Panc1 (cell line): ENCODE measurements around the gene JAG1. TPM values are rescaled to one million over a fixed set of nuclear protein-coding genes. Genes with fewer than 3 reads are reported as not detected.

Experiments
- ATAC-seq: fragments of 200-7000 bp; cut with Tn5 transposase; 2 replicates; pipeline ENCODE4 v1.9.1; 2020; ENCODE audit warnings: mild to moderate bottlenecking, moderate library complexity
- BruUV-seq: library from RNA; stranded (reverse); fragments of 400-500 nt; replicated peaks from 2 replicates; lab custom pipeline; 2021; lab: Mats Ljungman, UMichigan
- CTCF ChIA-PET: fragments of 300-600 bp; sonication (Branson Sonifier 250); formaldehyde crosslinking; loops from one replicate; lab custom pipeline; 2022; ENCODE audit warnings: antibody characterized with exemption; lab: Charles Lee
- POLR2A ChIA-PET: fragments of 300-600 bp; sonication (Branson Sonifier 250); formaldehyde crosslinking; loops from one replicate; lab custom pipeline; 2022; ENCODE audit warnings: antibody characterized with exemption; lab: Charles Lee
- DNase-seq: peaks from one replicate; pipeline ENCODE4 v3.0.0-alpha.2; 2010; ENCODE audit warnings: low read depth, low spot score
- H3K27ac ChIP-seq: 2 replicates; pipeline ENCODE4 v1.5.1; 2011; ENCODE audit warnings: mild to moderate bottlenecking, low read length, inconsistent platforms
- H3K27me3 ChIP-seq: fragments of 200-500 bp; sonication (Bioruptor generic); 2 replicates; pipeline ENCODE4 v1.6.0; 2014; ENCODE audit warnings: low read length, inconsistent platforms; ENCODE audit not compliant: control insufficient read depth, insufficient read depth
- H3K36me3 ChIP-seq: fragments of 200-500 bp; sonication (Bioruptor generic); 2 replicates; pipeline ENCODE4 v1.5.1; 2014; ENCODE audit warnings: inconsistent platforms, mild to moderate bottlenecking, low read length, moderate library complexity; ENCODE audit not compliant: control insufficient read depth, insufficient read depth
- H3K4me1 ChIP-seq: 2 replicates; pipeline ENCODE4 v1.5.1; 2011; ENCODE audit warnings: inconsistent platforms, mild to moderate bottlenecking, low read length, moderate library complexity; ENCODE audit not compliant: control insufficient read depth, insufficient read depth
- H3K4me3 ChIP-seq, 2 experiments: 2 replicates each; pipeline ENCODE4 v1.5.1; 2011 to 2012; ENCODE audit warnings: low read depth in 2 of 2, low read length in 2 of 2, mild to moderate bottlenecking in 2 of 2, inconsistent platforms in 1 of 2, moderate library complexity in 1 of 2
- H3K9me3 ChIP-seq: fragments of 200-500 bp; sonication (Bioruptor generic); 2 replicates; pipeline ENCODE4 v1.5.1; 2014; ENCODE audit warnings: low read depth, mild to moderate bottlenecking, inconsistent platforms, low read length, moderate library complexity; ENCODE audit not compliant: control insufficient read depth, insufficient read depth
- POLR2AphosphoS5 ChIP-seq: IDR thresholded peaks from 2 replicates; pipeline ENCODE4 v1.6.1; 2012; ENCODE audit warnings: mild to moderate bottlenecking, low read depth, low read length, moderate library complexity
- SIN3A ChIP-seq: IDR thresholded peaks from 2 replicates; pipeline ENCODE4 v1.6.1; 2012; ENCODE audit warnings: low read depth, mild to moderate bottlenecking, low read length, moderate library complexity, borderline replicate concordance; ENCODE audit not compliant: insufficient read depth
- TCF7L2 ChIP-seq: IDR thresholded peaks from 2 replicates; pipeline ENCODE4 v1.6.1; 2011; ENCODE audit warnings: mild to moderate bottlenecking, low read depth, low read length, inconsistent platforms
- in situ Hi-C: cut with HindIII; loops from 2 replicates; pipeline ENCODE4 v1.10.0; 2016; ENCODE audit warnings: low sequenced_read_pairs, low pct_unique_long_range_greater_than_20kb
- intact Hi-C: fragments of 100-400 bp; cut with micrococcal nuclease; formaldehyde crosslinking; loops from one replicate; pipeline ENCODE4 v1.10.0; 2022; ENCODE audit not compliant: unreplicated experiment
- total RNA-seq: library from RNA; stranded (reverse); gene quantifications from one replicate; pipeline ENCODE4 v1.2.1, GENCODE V29; 2021; ENCODE audit not compliant: unreplicated experiment
- TF ChIP-seq, protein P1 (sequence below): fragments of 450-650 bp; IDR thresholded peaks from 2 replicates; pipeline ENCODE4 v1.5.1; 2017; ENCODE audit warnings: mild to moderate bottlenecking
- TF ChIP-seq, protein P2 (sequence below), 2 experiments: IDR thresholded peaks; 2 replicates each; pipeline ENCODE4 v1.6.1; 2011 to 2012; ENCODE audit warnings: low read depth in 2 of 2, control low read depth in 1 of 2, low read length in 1 of 2, mild to moderate bottlenecking in 1 of 2, moderate library complexity in 1 of 2; ENCODE audit not compliant: insufficient read depth in 1 of 2

Gene JAG1
- total RNA-seq, 1 experiment from 2014 or later: 21.2 TPM

DNA sequence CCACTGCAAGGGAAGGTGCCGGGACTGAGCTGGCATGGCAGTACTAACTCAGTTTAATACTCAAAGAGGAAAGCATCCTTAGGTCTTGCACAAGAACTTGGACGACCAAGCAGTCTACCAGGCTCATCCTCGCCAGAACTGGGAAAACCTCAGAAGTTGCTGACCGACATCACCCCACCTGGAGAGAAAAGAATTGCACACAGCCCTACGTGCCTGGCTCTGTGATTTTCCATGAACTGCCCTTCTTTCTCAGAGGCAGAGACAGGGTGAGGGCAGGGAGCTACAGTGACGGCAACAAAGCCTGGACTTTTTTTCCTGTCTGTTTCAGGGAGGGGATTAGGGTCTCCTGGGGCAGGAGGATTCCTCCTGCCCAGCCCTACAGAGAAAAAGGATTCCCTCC is 8.0 kb downstream of the JAG1 start:
- Histone ChIP-seq H3K4me3 (no peak overlapping the region), H3K27ac (no peak overlapping the region; the same call in 1 of the 2 replicates), H3K4me1 (peaks cover 31% of the 10 kb centered on the region), H3K27me3 (no peaks in the 10 kb centered on the region), H3K36me3 (no peaks in the 10 kb centered on the region), H3K9me3 (no peaks in the 10 kb centered on the region)
- POLR2A ChIA-PET: no interaction called here
- intact Hi-C loops: no loop called here
- no peak for DNase-seq
- ATAC-seq: no peak
- TF ChIP-seq POLR2AphosphoS5 (no peak), TCF7L2 (no peak), SIN3A (no peak)
- TF ChIP-seq, protein P1, sequence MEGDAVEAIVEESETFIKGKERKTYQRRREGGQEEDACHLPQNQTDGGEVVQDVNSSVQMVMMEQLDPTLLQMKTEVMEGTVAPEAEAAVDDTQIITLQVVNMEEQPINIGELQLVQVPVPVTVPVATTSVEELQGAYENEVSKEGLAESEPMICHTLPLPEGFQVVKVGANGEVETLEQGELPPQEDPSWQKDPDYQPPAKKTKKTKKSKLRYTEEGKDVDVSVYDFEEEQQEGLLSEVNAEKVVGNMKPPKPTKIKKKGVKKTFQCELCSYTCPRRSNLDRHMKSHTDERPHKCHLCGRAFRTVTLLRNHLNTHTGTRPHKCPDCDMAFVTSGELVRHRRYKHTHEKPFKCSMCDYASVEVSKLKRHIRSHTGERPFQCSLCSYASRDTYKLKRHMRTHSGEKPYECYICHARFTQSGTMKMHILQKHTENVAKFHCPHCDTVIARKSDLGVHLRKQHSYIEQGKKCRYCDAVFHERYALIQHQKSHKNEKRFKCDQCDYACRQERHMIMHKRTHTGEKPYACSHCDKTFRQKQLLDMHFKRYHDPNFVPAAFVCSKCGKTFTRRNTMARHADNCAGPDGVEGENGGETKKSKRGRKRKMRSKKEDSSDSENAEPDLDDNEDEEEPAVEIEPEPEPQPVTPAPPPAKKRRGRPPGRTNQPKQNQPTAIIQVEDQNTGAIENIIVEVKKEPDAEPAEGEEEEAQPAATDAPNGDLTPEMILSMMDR: no peak
- TF ChIP-seq, protein P2, sequence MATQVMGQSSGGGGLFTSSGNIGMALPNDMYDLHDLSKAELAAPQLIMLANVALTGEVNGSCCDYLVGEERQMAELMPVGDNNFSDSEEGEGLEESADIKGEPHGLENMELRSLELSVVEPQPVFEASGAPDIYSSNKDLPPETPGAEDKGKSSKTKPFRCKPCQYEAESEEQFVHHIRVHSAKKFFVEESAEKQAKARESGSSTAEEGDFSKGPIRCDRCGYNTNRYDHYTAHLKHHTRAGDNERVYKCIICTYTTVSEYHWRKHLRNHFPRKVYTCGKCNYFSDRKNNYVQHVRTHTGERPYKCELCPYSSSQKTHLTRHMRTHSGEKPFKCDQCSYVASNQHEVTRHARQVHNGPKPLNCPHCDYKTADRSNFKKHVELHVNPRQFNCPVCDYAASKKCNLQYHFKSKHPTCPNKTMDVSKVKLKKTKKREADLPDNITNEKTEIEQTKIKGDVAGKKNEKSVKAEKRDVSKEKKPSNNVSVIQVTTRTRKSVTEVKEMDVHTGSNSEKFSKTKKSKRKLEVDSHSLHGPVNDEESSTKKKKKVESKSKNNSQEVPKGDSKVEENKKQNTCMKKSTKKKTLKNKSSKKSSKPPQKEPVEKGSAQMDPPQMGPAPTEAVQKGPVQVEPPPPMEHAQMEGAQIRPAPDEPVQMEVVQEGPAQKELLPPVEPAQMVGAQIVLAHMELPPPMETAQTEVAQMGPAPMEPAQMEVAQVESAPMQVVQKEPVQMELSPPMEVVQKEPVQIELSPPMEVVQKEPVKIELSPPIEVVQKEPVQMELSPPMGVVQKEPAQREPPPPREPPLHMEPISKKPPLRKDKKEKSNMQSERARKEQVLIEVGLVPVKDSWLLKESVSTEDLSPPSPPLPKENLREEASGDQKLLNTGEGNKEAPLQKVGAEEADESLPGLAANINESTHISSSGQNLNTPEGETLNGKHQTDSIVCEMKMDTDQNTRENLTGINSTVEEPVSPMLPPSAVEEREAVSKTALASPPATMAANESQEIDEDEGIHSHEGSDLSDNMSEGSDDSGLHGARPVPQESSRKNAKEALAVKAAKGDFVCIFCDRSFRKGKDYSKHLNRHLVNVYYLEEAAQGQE (IDR thresholded peaks at IDR 0.05; ENCODE audit: insufficient read depth in 1 of 2, low read depth in 2 of 2, low read length in 1 of 2): no peak
- BruUV-seq: no TSS peak
- CTCF ChIA-PET: no interaction called here
- in situ Hi-C loops: no loop called here

DNA sequence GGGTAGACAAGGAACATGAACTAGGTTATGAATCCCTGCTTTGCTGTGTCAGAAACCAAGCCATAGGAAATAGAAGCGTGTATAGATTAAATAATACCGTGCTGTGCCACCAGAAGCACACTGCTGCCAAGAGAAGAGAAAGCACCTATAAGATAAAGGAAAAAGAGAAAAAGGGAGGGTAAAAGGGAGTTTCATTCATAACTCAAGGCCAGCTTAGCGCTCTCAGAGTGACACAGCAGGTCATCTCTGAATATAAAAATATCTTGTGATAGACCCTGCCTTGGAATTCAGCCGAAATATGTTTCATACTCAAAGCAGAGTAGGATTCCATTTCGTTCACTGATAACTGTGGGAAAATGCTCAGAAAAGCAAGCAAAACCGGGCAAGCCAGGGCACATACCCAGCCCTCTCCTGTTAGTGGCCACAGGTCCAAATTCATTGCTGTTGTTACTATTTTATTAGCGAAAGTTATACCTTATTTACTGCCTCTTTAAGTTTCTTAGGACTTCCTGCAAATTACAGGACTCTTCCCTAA is 8.7 kb downstream of the JAG1 start:
- POLR2A ChIA-PET: no interaction called here
- H3K36me3 ChIP-seq: no peaks in the 10 kb centered on the region

More for the DNA sequence above, 8.7 kb downstream of the JAG1 start:
- no peak for ATAC-seq
- Histone ChIP-seq H3K9me3 (no peaks in the 10 kb centered on the region), H3K4me3 (no peak overlapping the region), H3K27ac (no peak overlapping the region), H3K4me1 (peaks cover 29% of the 10 kb centered on the region), H3K27me3 (no peaks in the 10 kb centered on the region)
- no peak for DNase-seq
- CTCF ChIA-PET: interaction anchor here (0.7 kb wide), 1 partner anchor 50 kb away, joined by 3 read pairs; no protein-coding TSS in a partner anchor
- TF ChIP-seq, protein P1: no peak
- no peak for TF ChIP-seq POLR2AphosphoS5
- TF ChIP-seq, protein P2 (IDR thresholded peaks at IDR 0.05; ENCODE audit: insufficient read depth in 1 of 2, low read depth in 2 of 2, low read length in 1 of 2): no peak
- no peak for TF ChIP-seq TCF7L2
- in situ Hi-C loops: no loop called here
- intact Hi-C loops: no loop called here
- BruUV-seq: no TSS peak
